SH-SY5Y (cell line): ENCODE results near the gene SMARCD3.

Experiments
- GATA2 ChIP-seq: IDR thresholded peaks from 2 replicates; pipeline ENCODE4 v1.6.1; 2011; ENCODE audit warnings: mild to moderate bottlenecking, low read depth, low read length
- GATA3 ChIP-seq: IDR thresholded peaks from 2 replicates; pipeline ENCODE4 v1.6.1; 2011; ENCODE audit warnings: low read depth, mild to moderate bottlenecking, low read length, moderate library complexity

GRCh38 chr7:151244841-151245346 lies 3.6 kb downstream of the SMARCD3 start:
- TF ChIP-seq GATA2: no peak
- TF ChIP-seq GATA3: no peak
